GM23248 (cell line): ENCODE results near the gene EFCAB7. TPM values are rescaled to one million over a fixed set of nuclear protein-coding genes. Genes with fewer than 3 reads are reported as not detected.

Source experiments
- DNase-seq: peaks from one replicate; pipeline ENCODE4 v3.0.0-alpha.2; 2015
- H2AFZ ChIP-seq: fragments of 200-600 bp; sonication (generic); 2 replicates; pipeline ENCODE4 v1.6.1; 2016; ENCODE audit warnings: antibody characterized with exemption
- H3F3A ChIP-seq: fragments of 200-600 bp; sonication (generic); 2 replicates; pipeline ENCODE4 v1.6.1; 2016; ENCODE audit warnings: mild to moderate bottlenecking, antibody characterized with exemption, mixed run types; ENCODE audit not compliant: insufficient read depth
- H3K27ac ChIP-seq: fragments of 200-600 bp; sonication (generic); 2 replicates; pipeline ENCODE4 v1.5.1; 2016; ENCODE audit warnings: mild to moderate bottlenecking
- H3K27me3 ChIP-seq: fragments of 200-600 bp; sonication (generic); replicated peaks from 2 replicates; pipeline ENCODE4 v1.6.1; 2016; ENCODE audit warnings: mild to moderate bottlenecking; ENCODE audit not compliant: insufficient read depth
- H3K36me3 ChIP-seq: fragments of 200-600 bp; sonication (generic); 2 replicates; pipeline ENCODE4 v1.6.1; 2016; ENCODE audit warnings: low read depth, mild to moderate bottlenecking
- H3K4me1 ChIP-seq: fragments of 200-600 bp; sonication (generic); 2 replicates; pipeline ENCODE4 v1.6.1; 2016; ENCODE audit warnings: mild to moderate bottlenecking; ENCODE audit not compliant: insufficient read depth
- H3K4me2 ChIP-seq: fragments of 200-600 bp; sonication (generic); one replicate; pipeline ENCODE4 v1.6.1; 2016; ENCODE audit warnings: mild to moderate bottlenecking; ENCODE audit not compliant: unreplicated experiment
- H3K4me3 ChIP-seq: fragments of 200-600 bp; sonication (generic); 2 replicates; pipeline ENCODE4 v1.5.1; 2016; ENCODE audit warnings: mild to moderate bottlenecking
- H3K79me2 ChIP-seq: fragments of 200-600 bp; sonication (generic); 2 replicates; pipeline ENCODE4 v1.6.1; 2016; ENCODE audit warnings: mild to moderate bottlenecking; ENCODE audit not compliant: insufficient read depth
- H3K9ac ChIP-seq: fragments of 200-600 bp; sonication (generic); 2 replicates; pipeline ENCODE4 v1.6.1; 2016; ENCODE audit warnings: mild to moderate bottlenecking
- H3K9me2 ChIP-seq: fragments of 200-600 bp; sonication (generic); 2 replicates; pipeline ENCODE4 v1.6.1; 2016; ENCODE audit warnings: mixed run types, mild to moderate bottlenecking, moderate library complexity; ENCODE audit not compliant: insufficient read depth
- H3K9me3 ChIP-seq: fragments of 200-600 bp; sonication (generic); one replicate; pipeline ENCODE4 v1.6.1; 2017; ENCODE audit warnings: low read depth
- H4K20me1 ChIP-seq: fragments of 200-600 bp; sonication (generic); 2 replicates; pipeline ENCODE4 v1.6.0; 2016; ENCODE audit not compliant: insufficient read depth
- EZH2 ChIP-seq: fragments of 200-600 bp; sonication (generic); IDR thresholded peaks from 2 replicates; pipeline ENCODE4 v1.6.1; 2018; ENCODE audit warnings: antibody characterized with exemption, mild to moderate bottlenecking; ENCODE audit not compliant: insufficient read depth, poor library complexity, severe bottlenecking
- EZH2phosphoT487 ChIP-seq: fragments of 200-600 bp; sonication (generic); IDR thresholded peaks from 2 replicates; pipeline ENCODE4 v1.6.1; 2018; ENCODE audit warnings: antibody characterized with exemption, moderate library complexity, mild to moderate bottlenecking, low read depth; ENCODE audit not compliant: insufficient read depth
- WGBS, 2 experiments: methylation state at CpG; one replicate each; pipeline ENCODE4 v1.1.6; 2015 to 2017; ENCODE audit warnings: low lambda C conversion rate in 2 of 2, low coverage in 1 of 2; ENCODE audit errors: missing lambda C conversion rate in 2 of 2; 5-methylcytosine and 5-hydroxymethylcytosine counted together
- in situ Hi-C: fragments of 300-500 bp; cut with MboI; formaldehyde crosslinking; loops from 2 replicates; pipeline ENCODE4 v1.15.0; 2020
- polyA plus RNA-seq: library from polyadenylated mRNA; unstranded; fragments of >200 nt; fragmentation: Nextera tagmentation; extraction: Ambion mirVana; gene quantifications from 2 replicates; pipeline ENCODE4 v1.2.1, GENCODE V29; 2016
- total RNA-seq: library from RNA; depleted of rRNA; stranded (reverse); fragments of >200 nt; shearing (Covaris generic); gene quantifications from 2 replicates; pipeline ENCODE4 v1.2.3, GENCODE V29; 2014

EFCAB7 gene
- total and polyA plus RNA-seq, 2 experiments from 2014 or later, result 6.2 to 37.5 TPM

DNA sequence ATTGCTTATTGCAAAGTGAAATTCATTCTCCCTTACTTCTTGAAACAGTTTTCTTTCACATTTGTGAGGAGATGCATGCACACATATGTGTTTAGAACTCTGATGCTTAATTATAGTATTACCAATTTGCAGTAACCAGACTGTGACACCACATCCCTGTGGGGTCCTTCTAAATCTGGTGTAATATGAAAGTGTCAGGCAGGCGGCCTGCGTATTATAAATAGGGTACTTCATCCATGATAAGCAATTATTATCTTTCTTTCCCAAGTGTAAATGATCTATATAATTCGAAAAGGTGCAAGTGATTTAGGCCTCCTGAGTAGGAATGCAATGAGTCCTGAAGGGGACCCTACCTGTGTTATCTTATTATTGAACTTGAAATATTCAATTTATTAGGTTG is 876 bp downstream of the EFCAB7 start:
- H3K9me3 ChIP-seq, result no peaks in the 10 kb centered on the region
- peak overlapping the region; percentile 89 for H3K4me2 ChIP-seq
- no peaks in the 10 kb centered on the region for H4K20me1 ChIP-seq
- H3K9me2 ChIP-seq, result no peaks in the 10 kb centered on the region
- peaks cover 17% of the 10 kb centered on the region for H3F3A ChIP-seq
- no peaks in the 10 kb centered on the region for H3K36me3 ChIP-seq
- peaks cover 13% of the 10 kb centered on the region for H3K4me1 ChIP-seq
- H3K27me3 ChIP-seq, result no peaks in the 10 kb centered on the region
- peak overlapping the region; percentile 97 for H3K27ac ChIP-seq
- H3K9ac ChIP-seq, result peak overlapping the region; percentile 93
- H3K79me2 ChIP-seq, result peaks cover 57% of the 10 kb centered on the region
- H3K4me3 ChIP-seq, result peak overlapping the region; percentile 97
- TF ChIP-seq EZH2phosphoT487 (no peak), EZH2 (no peak)
- peak; percentile 37 for DNase-seq
- in situ Hi-C loops, result no loop called here
- 32 to 34% methylated on average over 3 of the region's 3 CpGs for WGBS, 2 experiments
- H2AFZ ChIP-seq, result peak overlapping the region; percentile 99

DNA sequence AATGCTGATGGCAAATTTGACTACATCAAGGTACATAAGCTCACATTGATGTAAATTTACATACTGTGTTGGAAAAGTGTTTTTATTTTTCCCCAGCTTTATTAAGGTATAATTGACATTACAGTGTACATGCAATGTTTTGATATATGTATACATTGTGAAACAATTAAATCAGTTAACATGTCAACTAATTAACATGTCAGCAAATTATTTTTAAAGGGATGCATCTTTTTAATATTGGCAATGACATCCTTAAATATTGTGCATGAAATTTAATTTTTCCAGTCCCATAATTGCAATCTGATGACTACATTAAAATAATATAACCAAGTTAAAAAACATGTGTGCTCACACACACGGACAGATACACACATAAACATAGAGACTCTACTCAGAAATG is 9.4 kb downstream of the EFCAB7 start:
- Histone ChIP-seq H3K4me2 (no peak overlapping the region), H3K36me3 (peaks cover 5% of the 10 kb centered on the region; the same call in 1 of the 2 replicates), H2AFZ (no peak overlapping the region), H3K27me3 (no peaks in the 10 kb centered on the region), H4K20me1 (no peaks in the 10 kb centered on the region), H3K27ac (no peak overlapping the region), H3K79me2 (no peaks in the 10 kb centered on the region), H3K4me1 (no peaks in the 10 kb centered on the region), H3K9ac (no peak overlapping the region), H3K9me3 (no peaks in the 10 kb centered on the region), H3K9me2 (no peaks in the 10 kb centered on the region), H3F3A (no peaks in the 10 kb centered on the region), H3K4me3 (no peak overlapping the region)
- in situ Hi-C loops, result no loop called here
- DNase-seq, result no peak
- TF ChIP-seq EZH2phosphoT487 (no peak), EZH2 (no peak)
- 82 to 89% methylated on average over 1 of the region's 1 CpG for whole genome bisulfite sequencing, 2 experiments

DNA sequence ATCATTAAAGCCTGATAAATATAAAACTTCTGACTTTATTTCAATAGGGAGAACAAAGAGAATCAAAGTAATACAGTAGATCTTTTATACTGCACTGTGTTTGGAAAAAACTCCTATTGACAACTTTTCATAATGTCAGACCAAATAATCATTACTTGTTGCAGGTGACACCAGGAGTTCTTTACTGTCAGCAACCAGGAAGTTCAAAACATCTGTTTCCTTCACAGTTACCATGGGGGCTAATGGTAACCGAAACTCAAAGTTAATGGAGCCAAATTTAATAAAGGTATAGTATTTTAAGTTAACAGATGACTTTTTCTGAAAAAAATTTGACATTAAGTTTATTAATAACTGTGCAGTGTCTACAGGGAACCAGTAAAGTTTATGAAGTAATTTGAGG is 10.6 kb downstream of the EFCAB7 start:
- Histone ChIP-seq H2AFZ (no peak overlapping the region), H3K27me3 (no peaks in the 10 kb centered on the region), H4K20me1 (no peaks in the 10 kb centered on the region), H3F3A (no peaks in the 10 kb centered on the region), H3K9ac (no peak overlapping the region), H3K79me2 (no peaks in the 10 kb centered on the region), H3K4me1 (no peaks in the 10 kb centered on the region), H3K4me3 (no peak overlapping the region), H3K4me2 (no peak overlapping the region), H3K9me2 (no peaks in the 10 kb centered on the region), H3K9me3 (no peaks in the 10 kb centered on the region), H3K27ac (no peak overlapping the region), H3K36me3 (peaks cover 5% of the 10 kb centered on the region; the same call in 1 of the 2 replicates)
- in situ Hi-C loops, result no loop called here
- WGBS, 2 experiments, result 95 to 100% methylated on average over 1 of the region's 1 CpG
- no peak for DNase-seq
- TF ChIP-seq EZH2phosphoT487, result no peak
- TF ChIP-seq EZH2, result no peak

DNA sequence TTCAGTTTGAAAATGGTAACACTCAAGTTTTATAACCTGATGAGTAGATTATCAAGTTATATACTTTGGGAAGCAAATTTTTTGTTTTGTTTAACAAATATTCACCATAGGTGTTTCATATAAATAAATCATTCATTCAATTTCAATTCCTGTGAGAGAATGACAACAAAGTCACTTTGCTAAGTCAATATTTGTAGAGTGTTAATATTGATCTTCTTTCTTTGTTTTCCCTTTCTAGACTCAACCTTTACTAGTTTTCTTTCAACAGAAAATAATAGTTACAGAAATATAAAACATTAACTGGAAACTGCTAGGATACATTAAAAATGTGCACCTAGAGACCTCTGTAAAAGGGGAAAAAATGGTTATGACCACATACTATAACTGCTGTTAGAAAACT is 11.1 kb downstream of the EFCAB7 start:
- no peak for DNase-seq
- Histone ChIP-seq H3K4me3 (no peak overlapping the region), H2AFZ (no peak overlapping the region), H4K20me1 (no peaks in the 10 kb centered on the region), H3K4me2 (no peak overlapping the region), H3K36me3 (peaks cover 5% of the 10 kb centered on the region; the same call in 1 of the 2 replicates), H3K9me2 (no peaks in the 10 kb centered on the region), H3K79me2 (no peaks in the 10 kb centered on the region), H3K27me3 (no peaks in the 10 kb centered on the region), H3K4me1 (no peaks in the 10 kb centered on the region), H3K9me3 (no peaks in the 10 kb centered on the region), H3K27ac (no peak overlapping the region), H3K9ac (no peak overlapping the region), H3F3A (no peaks in the 10 kb centered on the region)
- in situ Hi-C loops, result no loop called here
- TF ChIP-seq EZH2phosphoT487 (no peak), EZH2 (no peak)

DNA sequence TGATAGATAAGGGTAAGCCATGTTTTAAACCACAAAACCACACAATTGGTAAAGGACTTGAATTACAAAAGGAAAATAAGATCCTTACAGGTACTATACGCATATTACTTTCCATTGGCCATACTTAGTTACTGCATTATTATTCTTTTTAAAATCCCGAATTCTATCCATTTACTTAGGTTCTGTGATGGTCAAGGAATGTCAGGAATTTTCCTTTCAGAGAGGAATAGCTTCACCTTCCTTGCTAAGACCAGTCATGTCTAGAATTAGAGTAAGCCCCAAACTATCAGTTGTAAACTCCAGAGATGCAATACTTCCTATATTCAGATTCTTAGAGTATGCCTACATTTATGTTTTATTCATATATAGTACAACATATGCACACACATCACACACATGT is 13.7 kb downstream of the EFCAB7 start:
- H2AFZ ChIP-seq, result no peak overlapping the region
- H3K27me3 ChIP-seq, result no peaks in the 10 kb centered on the region
- H3K4me3 ChIP-seq, result no peak overlapping the region
- no peaks in the 10 kb centered on the region for H3K9me2 ChIP-seq
- H3K9ac ChIP-seq, result no peak overlapping the region
- 65 to 70% methylated on average over 2 of the region's 2 CpGs for WGBS, 2 experiments
- no peaks in the 10 kb centered on the region for H3K9me3 ChIP-seq
- H3K27ac ChIP-seq, result no peak overlapping the region
- H4K20me1 ChIP-seq, result no peaks in the 10 kb centered on the region
- H3K36me3 ChIP-seq, result peaks cover 5% of the 10 kb centered on the region; the same call in 1 of the 2 replicates
- in situ Hi-C loops, result no loop called here
- no peaks in the 10 kb centered on the region for H3F3A ChIP-seq
- no peak for DNase-seq
- no peaks in the 10 kb centered on the region for H3K4me1 ChIP-seq
- TF ChIP-seq EZH2 (no peak), EZH2phosphoT487 (no peak)
- no peaks in the 10 kb centered on the region for H3K79me2 ChIP-seq
- H3K4me2 ChIP-seq, result no peak overlapping the region
